M059J (cell line): ENCODE measurements around the gene KAT6B. TPM values are rescaled to one million over a fixed set of nuclear protein-coding genes. Genes with fewer than 3 reads are reported as not detected.
"Not testable (repeated sequence)": the region's sequence is repeated elsewhere in the genome, so short reads cannot be mapped to it uniquely, and the experiment has no call there.

ENCODE experiments used
- DNase-seq: peaks from one replicate; pipeline ENCODE4 v3.0.0-alpha.2; 2012; ENCODE audit warnings: low read depth
- total RNA-seq: library from RNA; depleted of rRNA; stranded (reverse); fragments of >200 nt; shearing (Covaris generic); gene quantifications from 2 replicates; pipeline ENCODE4 v1.2.3, GENCODE V29; 2014

KAT6B gene
- total RNA-seq, 1 experiment from 2014 or later = 5.8 TPM

DNA sequence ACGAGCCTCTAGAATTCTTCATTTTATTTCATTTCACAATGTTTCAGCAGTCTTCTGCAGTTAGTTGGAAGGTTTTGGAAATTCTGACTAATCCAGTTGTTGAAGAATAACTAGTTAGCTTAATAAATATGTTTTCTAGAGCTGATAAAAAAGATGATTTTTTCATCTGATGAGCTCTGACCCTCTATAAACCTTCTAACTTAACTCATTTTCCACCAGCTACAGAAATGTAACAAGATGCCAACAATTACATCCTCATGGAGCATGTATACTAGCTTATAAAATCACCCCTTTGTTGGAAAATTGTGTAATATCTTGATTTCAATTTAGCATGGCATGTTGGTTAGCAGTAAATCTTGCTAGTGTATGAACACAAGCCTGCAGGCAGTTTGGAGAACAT, 33.1 kb downstream of the KAT6B start:
- DNase-seq = no peak

DNA sequence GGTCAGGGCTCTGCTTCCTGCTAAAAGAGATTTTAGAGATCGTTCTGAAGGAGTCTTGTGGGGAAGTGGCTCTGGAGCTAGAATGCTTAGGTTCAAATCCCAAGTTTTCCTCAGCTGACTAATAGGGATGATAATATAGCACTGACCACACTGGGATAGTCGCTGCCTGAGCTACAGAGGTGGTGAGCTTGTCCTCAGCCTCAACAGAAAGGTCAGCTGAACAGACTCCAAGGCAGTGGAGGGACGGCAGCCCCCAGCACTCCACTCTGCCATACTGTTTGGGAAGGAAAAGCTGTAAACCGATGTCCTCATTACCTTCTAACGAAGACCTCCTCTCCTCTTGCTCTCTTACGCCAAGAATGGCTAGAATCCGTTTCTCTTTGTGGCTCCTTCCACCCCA, 36.2 kb downstream of the KAT6B start:
- DNase-seq = no peak

DNA sequence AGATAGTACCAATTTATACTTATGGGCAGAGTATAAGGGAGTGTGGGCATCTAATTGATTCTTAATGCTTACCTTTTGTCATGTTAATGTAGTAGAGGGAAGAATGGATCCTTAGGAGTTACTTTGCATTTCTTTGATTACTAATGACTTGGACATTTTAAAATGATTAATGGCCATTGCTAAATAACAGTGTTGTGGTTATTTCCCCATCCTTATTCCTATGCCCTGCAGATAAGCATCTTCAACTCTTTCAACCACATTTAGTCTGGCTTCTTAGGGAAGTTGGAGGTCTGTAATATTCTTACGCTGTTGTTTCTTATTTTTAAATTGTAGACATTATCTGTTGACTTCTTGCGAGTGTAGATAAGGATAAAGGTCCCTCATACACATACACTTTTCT, 37.2 kb downstream of the KAT6B start:
- peak; percentile 44 for DNase-seq

DNA sequence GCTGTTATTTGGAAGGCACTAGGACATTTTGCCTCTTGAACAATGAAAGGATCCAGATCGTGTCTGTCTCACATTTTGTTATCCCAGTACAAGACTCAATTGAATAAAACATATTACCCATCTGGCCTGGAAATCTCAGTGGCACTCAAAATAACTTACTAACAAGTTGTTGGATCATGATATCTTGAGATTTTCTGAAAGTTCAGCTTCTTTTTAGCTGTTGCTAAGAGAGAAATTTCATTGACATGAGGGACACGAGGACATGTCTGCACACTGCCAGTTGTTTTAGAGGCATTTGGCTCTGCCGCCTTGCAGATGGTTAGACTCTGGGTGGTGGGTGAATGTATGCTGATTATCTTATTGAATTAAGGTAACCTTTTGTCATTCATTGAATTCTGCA, 41.0 kb downstream of the KAT6B start:
- no peak for DNase-seq

DNA sequence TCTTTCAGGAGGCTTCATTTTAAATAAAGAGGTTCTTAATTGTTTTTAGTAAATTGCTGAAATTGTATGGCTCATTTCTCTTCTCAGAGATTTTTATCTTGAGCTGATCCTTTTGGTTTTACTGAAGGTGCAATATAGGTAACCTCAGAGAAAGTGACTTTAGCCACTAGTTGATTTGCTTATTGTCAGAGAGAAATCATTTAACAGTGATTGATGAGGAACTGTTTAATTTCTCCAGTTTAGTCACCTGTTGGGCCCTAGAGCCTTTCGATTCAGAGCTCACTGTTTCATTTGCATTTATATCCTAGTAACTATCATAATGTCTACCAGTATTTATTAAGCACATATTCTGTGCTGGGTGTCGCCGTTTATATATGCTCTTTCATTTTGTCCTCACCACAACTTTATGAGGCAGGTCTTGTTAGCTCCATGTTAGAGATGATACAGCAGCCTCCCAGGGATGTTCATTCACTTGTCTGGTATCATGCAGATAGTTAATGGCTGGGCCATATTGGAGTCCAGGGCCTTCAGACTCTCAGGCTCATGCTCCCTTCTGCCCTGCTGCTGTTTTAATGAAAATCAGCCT, 42.1 kb downstream of the KAT6B start:
- DNase-seq = no peak

DNA sequence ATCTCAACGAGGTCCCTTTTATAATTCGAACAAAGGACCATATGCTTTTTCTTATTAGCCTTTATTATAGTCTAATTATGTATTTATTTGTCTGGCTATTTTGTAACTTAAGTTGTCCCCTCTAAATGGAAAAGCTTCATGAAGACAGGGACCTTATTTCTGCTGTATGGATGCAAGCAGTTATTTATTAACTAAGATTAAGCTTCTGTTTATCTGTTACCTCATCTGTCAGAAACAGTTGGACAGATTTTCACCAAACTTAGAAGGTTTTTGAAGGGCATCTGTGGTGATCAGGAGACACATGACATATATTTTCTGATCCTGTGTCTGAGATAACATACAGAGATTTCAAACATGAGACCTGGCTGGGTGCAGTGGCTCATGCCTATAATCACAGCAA, 43.2 kb downstream of the KAT6B start:
- no peak for DNase-seq

DNA sequence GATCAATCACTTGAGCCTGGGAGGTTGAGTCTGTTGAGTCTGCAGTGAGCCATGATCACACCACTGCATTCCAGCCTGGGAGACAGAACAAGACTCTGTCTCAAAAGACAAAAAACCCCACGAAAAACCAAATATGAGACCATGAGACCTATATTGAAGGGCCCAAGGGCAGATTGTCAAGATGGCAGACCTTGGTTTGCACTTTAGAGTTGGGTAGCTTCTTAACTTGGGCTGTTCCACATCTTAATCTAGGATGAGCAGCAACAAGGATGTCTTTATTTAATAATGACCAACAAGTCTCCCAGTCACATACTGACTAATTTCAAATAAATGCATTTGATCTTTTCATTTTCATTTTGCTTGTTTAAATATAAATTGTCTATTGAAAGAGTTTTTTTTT, 43.8 kb downstream of the KAT6B start:
- no peak for DNase-seq

DNA sequence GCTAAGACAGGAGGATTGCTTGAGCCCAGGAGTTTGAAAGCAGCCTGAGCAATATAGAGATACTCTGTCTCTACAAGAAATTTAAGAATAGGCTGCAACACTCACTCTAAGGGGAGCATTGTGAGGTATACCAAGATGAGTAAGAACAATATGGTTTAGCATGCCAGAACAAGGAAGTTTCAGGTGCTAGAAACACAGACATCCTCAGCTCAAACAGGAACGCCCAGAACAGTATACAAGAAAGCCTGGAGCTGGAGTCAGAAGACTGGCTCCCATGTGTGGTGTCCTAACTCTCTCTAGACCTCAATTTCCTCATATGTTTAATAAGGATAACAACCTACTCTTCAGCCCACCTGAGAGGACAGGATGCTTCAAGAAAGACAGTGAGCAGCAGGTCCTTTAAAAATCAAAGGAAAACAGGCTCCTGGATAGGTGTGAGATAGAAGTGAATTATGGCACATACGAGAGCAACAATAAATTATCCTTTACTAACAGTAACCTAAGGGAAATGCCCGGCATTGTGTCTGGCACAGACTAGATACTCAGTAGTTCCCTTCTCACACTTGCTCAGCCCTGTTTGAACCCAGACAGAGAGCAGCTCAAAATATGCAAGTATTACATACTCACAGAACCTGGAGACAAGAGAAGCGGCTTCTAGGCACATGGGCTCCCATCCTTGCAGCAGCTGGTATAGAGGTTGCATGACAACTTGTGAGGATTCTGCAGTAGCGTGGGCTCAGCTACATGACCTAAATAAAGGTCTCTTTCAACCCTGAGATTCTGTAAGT, 45.4 kb downstream of the KAT6B start:
- no peak for DNase-seq

DNA sequence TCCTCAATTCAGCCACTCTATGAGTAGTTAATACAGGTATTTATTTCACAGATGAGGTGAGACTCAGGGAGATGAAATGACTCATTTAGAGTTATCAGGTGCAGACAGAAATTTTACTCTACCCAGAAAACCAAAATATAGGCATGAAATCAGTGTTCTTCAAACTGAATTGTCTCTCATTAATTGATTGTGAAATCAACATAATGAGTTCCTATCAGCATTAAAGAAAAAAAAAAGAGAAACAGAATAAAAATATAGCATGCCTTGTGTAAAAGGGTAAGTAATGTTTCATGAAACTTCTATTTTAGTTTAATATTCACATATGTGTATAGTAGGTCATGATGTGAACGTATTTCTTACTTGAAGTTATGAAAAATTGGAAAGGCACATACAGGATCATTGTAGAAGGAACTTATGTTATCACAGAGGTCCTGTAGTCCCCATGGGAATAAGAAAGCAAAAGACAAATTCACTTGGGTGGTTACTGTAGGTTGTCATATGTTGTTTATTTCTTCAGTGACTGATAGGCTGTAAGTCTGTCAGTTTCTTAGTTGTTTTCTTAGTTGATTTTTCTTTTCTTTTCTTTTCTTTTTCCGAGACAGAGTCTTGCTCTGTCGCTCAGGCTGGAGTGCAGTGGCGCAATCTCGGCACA, 47.5 kb downstream of the KAT6B start:
- no peak for DNase-seq

DNA sequence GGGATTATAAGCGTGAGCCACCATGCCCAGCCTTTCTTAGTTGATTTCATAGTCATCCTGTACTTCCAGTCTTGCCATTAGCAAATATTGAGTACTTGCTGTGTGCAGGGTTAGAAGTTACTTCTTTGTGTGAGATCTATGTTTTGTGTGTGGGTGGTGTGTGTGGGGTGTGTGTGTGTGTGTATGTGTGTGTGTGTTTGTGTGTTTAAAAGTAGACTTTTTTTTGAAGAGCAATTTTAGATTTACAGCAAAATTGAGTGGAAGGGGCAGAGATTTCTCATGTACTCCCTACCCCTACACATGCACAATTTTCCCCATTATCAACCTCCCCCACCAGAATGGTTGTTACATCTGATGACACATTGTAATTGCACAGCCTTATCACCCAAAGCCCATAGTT, 48.2 kb downstream of the KAT6B start:
- DNase-seq = no peak

DNA sequence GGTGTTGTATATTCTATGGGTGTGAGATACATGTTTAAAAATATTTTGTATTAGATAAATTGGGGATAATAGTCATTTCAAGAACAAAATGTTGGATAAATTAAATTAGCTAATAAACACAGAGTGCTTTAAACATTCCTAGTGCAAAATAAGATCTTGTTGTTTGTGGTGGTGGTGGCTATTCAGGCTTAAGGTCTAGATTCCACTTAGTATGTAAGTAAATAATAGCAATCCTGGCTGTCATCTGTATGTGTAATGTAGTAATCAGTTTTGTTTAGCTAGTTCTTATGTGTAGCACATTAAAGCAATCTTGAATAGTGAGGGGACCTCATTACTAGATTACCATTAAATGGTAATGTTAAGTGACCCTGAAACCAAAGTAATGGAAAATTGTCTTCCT, 48.7 kb downstream of the KAT6B start:
- DNase-seq = no peak

DNA sequence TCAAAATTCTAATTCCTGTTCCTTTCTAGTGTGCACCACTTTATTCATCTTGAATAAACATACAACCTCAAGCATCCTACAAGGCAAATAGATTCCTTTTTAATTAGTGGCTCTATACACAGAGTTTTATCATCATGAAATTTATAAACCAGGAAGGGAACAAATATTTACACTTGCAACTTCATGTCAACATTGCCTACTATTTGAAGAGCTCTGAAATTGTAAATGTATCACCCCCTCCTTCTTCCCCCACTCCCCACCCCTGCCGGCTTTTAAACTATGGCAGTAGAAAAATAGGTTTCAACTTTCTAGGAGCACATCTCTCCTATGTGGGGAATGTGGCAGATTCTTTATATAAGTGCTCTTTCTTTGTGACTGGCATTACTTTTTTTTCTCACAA, 49.6 kb downstream of the KAT6B start:
- DNase-seq = no peak

DNA sequence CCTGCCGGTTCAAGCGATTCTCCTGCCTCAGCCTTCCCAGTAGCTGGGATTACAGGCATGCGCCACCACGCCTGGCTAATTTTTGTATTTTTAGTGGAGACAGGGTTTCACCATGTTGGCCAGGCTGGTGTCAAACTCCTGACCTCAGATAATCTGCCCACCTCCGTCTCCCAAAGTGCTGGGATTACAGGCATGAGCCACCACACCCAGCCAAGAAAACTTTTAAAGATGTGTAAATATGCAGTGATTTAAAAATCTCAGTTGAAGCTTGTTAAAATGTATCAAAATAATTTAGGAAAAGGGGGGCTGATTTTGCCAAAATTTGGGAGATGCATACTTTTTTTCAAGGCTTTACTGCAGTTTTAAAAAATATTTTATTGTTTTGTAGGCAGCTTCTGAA, 50.7 kb downstream of the KAT6B start:
- DNase-seq = not testable (repeated sequence)

DNA sequence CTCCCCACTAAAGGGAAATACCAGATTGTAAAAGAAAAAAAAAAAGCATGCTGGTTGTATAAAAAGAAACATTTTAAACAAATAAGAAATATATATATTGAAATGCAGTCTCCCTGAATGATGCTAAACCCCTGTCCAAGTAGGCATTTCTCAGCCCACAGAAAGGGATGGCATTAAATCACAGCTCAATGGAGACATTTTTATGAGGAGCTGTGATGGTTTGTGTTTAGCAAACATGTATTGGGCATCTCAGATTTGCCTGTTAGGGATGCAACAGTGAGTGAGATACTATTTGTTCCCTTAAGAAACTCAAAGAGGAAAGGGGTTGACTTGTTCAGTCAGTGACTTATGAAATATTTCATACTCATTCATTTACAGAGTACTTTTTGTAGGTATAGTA, 51.5 kb downstream of the KAT6B start:
- DNase-seq = no peak

DNA sequence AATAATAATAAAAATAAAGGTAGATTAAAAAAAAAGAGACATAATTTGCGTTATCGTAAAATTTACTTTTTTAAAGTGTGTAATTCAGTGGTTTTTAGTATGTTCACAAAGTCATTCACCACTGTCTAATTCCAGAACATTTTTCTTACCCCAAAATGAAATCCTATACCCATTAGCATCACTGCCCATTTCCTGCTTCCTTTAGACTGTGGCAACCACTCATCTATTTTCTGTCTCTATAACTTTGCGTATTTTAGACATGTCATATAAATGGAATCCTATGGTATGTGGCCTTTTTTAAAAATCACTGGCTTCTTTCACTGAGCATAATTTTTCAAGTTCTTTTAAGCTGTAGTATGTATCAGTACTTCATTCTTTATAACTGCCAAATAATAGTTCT, 53.6 kb downstream of the KAT6B start:
- DNase-seq = no peak

DNA sequence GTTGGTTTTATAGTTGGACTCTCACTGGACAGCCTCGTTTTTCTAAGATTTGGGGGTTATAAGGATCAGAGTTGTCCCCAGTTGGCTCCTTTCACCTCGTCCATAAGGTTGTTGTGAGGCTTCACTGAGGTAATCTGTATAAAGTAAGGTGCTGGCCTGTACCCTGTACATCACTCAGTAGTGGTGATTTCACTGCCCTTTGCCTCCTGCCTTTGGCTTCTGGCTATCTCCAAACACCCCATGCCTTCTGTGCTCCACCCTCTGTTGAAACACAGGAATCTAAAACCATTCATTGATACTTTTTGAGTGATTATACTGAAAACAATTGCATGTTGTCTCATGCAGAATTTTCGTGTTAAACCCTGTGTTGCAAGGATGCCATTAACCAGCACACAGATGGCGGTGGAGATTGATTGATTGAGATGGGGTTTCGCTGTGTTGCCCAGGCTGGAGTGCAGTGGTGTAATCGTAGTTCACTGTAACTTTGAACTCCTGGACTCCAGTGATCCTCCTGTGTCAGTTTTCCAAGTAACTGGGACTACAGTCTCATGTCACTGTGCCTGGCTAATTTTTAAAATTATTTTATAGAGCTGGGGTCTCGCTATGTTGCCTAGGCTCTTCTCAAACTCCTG, 55.0 kb downstream of the KAT6B start:
- DNase-seq = no peak

DNA sequence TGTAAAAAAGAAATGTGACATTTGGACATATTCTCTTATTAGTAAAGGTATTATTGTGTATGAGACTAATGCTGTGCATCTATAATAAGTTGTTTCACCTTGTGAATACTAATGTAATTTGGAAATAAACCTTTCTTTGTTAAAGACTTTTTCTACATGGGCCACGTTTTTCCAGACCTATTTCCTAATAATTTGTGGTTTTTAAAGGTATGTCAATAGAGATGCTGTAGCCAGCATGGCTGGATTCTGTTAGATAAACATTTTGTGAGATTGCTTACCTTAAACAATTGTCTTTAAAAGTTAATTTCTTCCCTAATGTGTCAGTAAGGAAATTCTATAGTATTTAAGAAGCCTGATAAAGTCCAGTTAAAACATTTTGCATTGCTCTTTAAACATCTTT, 56.0 kb downstream of the KAT6B start:
- peak; percentile 24 for DNase-seq

DNA sequence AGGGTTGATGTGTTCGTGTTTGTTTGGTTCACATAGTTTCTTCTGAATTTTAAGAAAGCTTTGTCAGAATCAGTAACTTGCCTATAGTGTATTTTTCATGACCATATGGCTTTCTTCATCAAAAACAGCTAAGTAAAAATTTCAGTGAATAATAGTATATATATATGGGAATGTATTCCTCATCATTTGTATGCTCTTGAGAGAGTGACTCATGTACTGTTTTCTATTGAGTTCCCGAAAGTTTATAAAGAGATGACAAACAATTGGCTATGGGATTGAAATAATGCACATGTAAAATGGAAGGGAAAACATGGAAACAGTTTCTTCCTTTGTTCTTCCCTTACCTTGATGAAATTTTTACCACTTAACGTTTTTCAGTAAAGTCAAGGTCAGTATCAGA, 56.4 kb downstream of the KAT6B start:
- DNase-seq = no peak

DNA sequence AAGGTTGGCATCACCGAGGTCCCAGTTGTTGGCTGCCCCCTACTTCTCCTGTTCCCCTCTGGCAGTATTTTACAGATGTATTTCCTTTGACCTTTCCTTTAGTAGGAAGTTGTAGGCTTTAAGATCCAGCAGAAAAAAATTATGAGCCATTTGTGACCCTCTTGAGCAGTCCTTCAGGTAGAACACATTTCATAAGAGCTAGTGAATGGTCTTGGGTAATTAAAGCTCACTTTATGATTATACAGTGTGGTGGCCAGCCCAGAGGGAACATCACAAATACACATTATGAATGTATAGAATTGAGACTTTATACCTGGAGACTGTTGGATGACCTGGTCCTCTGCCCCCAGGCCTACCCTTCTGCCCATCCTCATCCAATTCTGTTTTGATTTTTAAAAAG, 57.0 kb downstream of the KAT6B start:
- no peak for DNase-seq

DNA sequence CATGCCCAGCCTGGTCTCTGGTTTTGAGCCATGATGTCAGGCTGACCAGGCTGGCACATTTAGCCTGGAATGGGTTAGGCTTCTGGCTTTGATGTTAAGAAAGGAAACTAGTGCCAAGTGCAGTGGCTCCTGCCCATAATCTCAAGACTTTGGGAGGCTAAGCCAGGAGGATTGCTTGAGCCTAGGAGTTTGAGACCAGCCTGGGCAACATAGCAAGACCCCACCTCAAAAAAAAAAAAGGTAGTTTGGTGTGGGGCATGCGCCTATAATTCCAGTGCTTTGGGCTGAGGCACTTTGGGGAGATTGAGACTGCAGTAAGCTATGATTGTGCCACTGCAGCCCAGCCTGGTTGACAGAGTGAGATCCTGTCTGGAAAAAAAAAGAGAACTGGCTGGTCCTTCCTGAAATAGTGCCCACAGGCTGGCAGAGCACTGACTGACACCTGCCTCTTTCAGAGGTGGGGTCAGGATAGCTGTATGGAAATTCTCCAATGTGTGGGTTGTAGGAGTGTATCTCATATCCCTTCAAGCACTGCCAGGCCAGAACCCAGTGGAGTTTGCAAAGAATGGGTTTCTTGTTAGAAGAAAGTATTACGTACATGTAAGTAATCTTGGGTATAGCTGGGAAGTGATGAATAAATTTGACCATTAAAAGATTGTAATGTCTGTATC, 61.3 kb downstream of the KAT6B start:
- DNase-seq = no peak

DNA sequence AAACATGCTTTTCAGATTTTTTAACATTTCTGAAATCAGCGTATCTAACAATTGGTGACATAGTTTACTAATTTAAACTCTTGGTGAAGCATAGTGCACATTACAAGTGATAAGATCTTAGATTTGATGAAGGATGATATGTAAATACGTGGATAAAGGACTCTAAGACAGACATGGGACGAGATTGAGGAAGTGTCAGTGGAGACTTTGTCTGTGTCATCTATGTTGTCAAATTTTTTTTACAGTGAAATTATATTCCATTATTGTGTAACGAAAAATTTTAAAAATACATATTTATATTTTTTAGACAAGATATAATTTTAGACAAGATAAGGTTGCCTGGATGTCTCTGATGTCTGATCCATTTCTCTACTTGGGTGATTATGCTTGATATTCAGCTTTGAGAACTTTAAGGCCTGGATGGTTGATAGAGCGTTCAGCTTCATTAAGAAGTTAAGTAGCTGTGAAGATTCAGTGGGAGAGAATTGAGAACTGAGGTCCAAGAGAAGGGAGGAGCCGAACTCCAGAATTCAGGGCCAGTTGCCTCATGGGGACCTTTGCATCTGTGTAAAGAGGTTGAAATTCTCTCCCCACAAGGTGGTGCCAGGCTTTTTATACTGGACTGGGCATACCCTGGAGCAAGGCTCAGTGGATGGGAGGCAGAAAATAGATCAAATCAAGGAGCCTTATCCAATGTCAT, 62.7 kb downstream of the KAT6B start:
- peak; percentile 30 for DNase-seq

DNA sequence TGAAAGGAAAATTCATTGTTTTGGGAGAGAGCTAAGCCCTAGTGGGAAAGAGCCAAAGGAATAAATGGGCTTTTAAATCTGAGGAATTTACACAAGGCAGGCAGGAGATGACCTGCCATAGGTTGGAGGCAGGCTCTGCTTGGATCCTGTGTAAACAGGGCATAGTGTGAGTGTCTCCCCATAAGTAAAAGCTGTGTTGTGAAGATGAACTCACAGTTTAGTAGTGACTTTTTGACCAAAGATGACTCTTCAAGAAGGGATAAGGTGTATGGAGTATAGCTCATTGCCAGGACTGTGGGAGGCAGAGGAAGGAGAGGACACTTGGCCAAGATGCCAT, 63.2 kb downstream of the KAT6B start:
- DNase-seq = no peak
